B cell (primary cell): ENCODE data around the gene BACH2. TPM values are rescaled to one million over a fixed set of nuclear protein-coding genes. Genes with fewer than 3 reads are reported as not detected.

Experiments
- ATAC-seq: fragments of 200-7000 bp; cut with Tn5 transposase; one replicate; pipeline ENCODE4 v1.10.0; 2021; ENCODE audit warnings: low read depth, mild to moderate bottlenecking, moderate number of reproducible peaks, moderate library complexity
- CTCF ChIA-PET: fragments of 350-600 bp; sonication (Branson Sonifier 250); formaldehyde crosslinking; loops from one replicate; lab custom pipeline; 2021; ENCODE audit warnings: antibody characterized with exemption, inconsistent platforms; lab: Charles Lee
- POLR2A ChIA-PET: fragments of 350-600 bp; sonication (Branson Sonifier 250); formaldehyde crosslinking; loops from one replicate; lab custom pipeline; 2021; ENCODE audit warnings: antibody characterized with exemption; lab: Charles Lee
- DNase-seq: peaks from one replicate; pipeline ENCODE4 v3.0.0; 2013
- H2AFZ ChIP-seq: 2 replicates; pipeline ENCODE4 v1.6.1; 2012; ENCODE audit warnings: mild to moderate bottlenecking, low read depth, low read length; ENCODE audit not compliant: insufficient read depth, poor library complexity, severe bottlenecking
- H3K27ac ChIP-seq, 2 donors: 1 replicate in 1 of 2; 2 replicates in 1 of 2; pipeline ENCODE4 v1.5.1; 2012 to 2013; ENCODE audit warnings: low read length in 2 of 2, mild to moderate bottlenecking in 2 of 2, moderate library complexity in 1 of 2
- H3K27me3 ChIP-seq, 4 experiments: fragments of 200-600 bp in 1 of 4; sonication (generic) in 1 of 4; replicated peaks in 1 of 4; 1 replicate in 2 of 4; 2 replicates in 2 of 4; pipeline versions ENCODE4 v1.6.1 to v1.7.0; 2013 to 2016; ENCODE audit warnings: low read length in 3 of 4, mild to moderate bottlenecking in 2 of 4, mixed read lengths in 1 of 4, moderate library complexity in 1 of 4; ENCODE audit not compliant: insufficient read depth in 4 of 4, control insufficient read depth in 3 of 4; ENCODE audit errors: control extremely low read depth in 1 of 4
- H3K36me3 ChIP-seq, 2 experiments: replicated peaks in 1 of 2; 1 replicate in 1 of 2; 2 replicates in 1 of 2; pipeline versions ENCODE4 v1.6.1 to v1.7.1; 2013; ENCODE audit warnings: low read length in 1 of 2; ENCODE audit not compliant: insufficient read depth in 2 of 2, control insufficient read depth in 1 of 2; ENCODE audit errors: control extremely low read depth in 1 of 2, extremely low read depth in 1 of 2
- H3K4me1 ChIP-seq, 2 donors: fragments of 200-600 bp in 1 of 2; sonication (generic) in 1 of 2; 1 replicate in 1 of 2; 2 replicates in 1 of 2; pipeline versions ENCODE4 v1.5.1 to v1.6.1; 2013 to 2017; ENCODE audit warnings: low read length in 2 of 2; ENCODE audit not compliant: control insufficient read depth in 2 of 2, insufficient read depth in 2 of 2
- H3K4me2 ChIP-seq: replicated peaks from 2 replicates; pipeline ENCODE3; 2012; ENCODE audit warnings: mild to moderate bottlenecking, low read depth, low read length; ENCODE audit not compliant: poor library complexity, severe bottlenecking
- H3K4me3 ChIP-seq, 5 experiments: fragments of 200-600 bp in 1 of 5; sonication (generic) in 1 of 5; 1 replicate in 3 of 5; 2 replicates in 2 of 5; pipeline versions ENCODE4 v1.5.1 to v1.7.0; 2011 to 2016; ENCODE audit warnings: low read length in 4 of 5, mild to moderate bottlenecking in 4 of 5, low read depth in 2 of 5, control low read depth in 1 of 5, moderate library complexity in 1 of 5; ENCODE audit not compliant: insufficient read depth in 1 of 5; ENCODE audit errors: control extremely low read depth in 1 of 5, extremely low read depth in 1 of 5
- H3K79me2 ChIP-seq: fragments of 200-600 bp; sonication (generic); one replicate; pipeline ENCODE4 v1.6.0; 2016; ENCODE audit warnings: low read length; ENCODE audit not compliant: control insufficient read depth, insufficient read depth
- H3K9ac ChIP-seq: fragments of 200-600 bp; sonication (generic); 2 replicates; pipeline ENCODE4 v1.6.1; 2017; ENCODE audit warnings: mild to moderate bottlenecking, low read length, moderate library complexity
- H3K9me3 ChIP-seq, 3 donors: one replicate each; pipeline versions ENCODE4 v1.6.1 to v1.7.1; 2013; ENCODE audit warnings: low read length in 2 of 3; ENCODE audit not compliant: control insufficient read depth in 2 of 3, insufficient read depth in 1 of 3; ENCODE audit errors: control extremely low read depth in 1 of 3
- H4K20me1 ChIP-seq: 2 replicates; pipeline ENCODE4 v1.6.0; 2012; ENCODE audit warnings: mild to moderate bottlenecking, low read length; ENCODE audit not compliant: insufficient read depth, control insufficient read depth, poor library complexity, severe bottlenecking
- H3K27ac Mint-ChIP-seq: one replicate; pipeline ENCODE4 v1.8.0; 2021; ENCODE audit warnings: mixed read lengths
- H3K27me3 Mint-ChIP-seq: one replicate; pipeline ENCODE4 v1.8.0; 2021; ENCODE audit warnings: mixed read lengths
- H3K4me1 Mint-ChIP-seq: one replicate; pipeline ENCODE4 v1.8.0; 2021; ENCODE audit warnings: mixed read lengths
- H3K4me3 Mint-ChIP-seq: one replicate; pipeline ENCODE4 v1.8.0; 2021; ENCODE audit warnings: mixed read lengths
- H3K9me3 Mint-ChIP-seq: one replicate; pipeline ENCODE4 v1.8.0; 2022; ENCODE audit warnings: mixed read lengths; ENCODE audit not compliant: insufficient read depth
- CTCF ChIP-seq: fragments of 200-600 bp; IDR thresholded peaks from one replicate; pipeline ENCODE4 v1.8.0; 2022; ENCODE audit warnings: antibody characterized with exemption, mild to moderate bottlenecking
- EZH2 ChIP-seq: IDR thresholded peaks from 2 replicates; pipeline ENCODE4 v1.6.1; 2012; ENCODE audit warnings: borderline replicate concordance, low read depth, mild to moderate bottlenecking, moderate library complexity, low read length; ENCODE audit not compliant: insufficient read depth, poor library complexity, severe bottlenecking
- WGBS: methylation state at CpG from one replicate; pipeline ENCODE4 v1.1.5; 2013; ENCODE audit warnings: missing lambda C conversion rate; ENCODE audit not compliant: insufficient coverage; 5-methylcytosine and 5-hydroxymethylcytosine counted together
- intact Hi-C: fragments of 100-400 bp; cut with micrococcal nuclease; formaldehyde crosslinking; loops from one replicate; pipeline ENCODE4 v1.10.0; 2022
- polyA plus RNA-seq: library from polyadenylated mRNA; depleted of rRNA; stranded (reverse); fragments of >200 nt; gene quantifications from 2 replicates; pipeline ENCODE4 v1.2.3, GENCODE V29; 2012
- total RNA-seq, 2 donors: library from RNA; stranded (reverse); fragments of 120-200 nt in 1 of 2; gene quantifications; 1 replicate in 1 of 2; 2 replicates in 1 of 2; pipeline versions ENCODE4 v1.2.3 to v1.2.4, GENCODE V29; 2013 to 2022

BACH2 gene
- total and polyA plus RNA-seq, 2 donors (not counting 1 experiment from before 2014, with no cell fraction given), result 41.1 to 235 TPM

GRCh38 chr6:89941031-89941762 lies 355.4 kb downstream of the BACH2 start:
- POLR2A ChIA-PET, result interaction anchor here (0.6 to 1.1 kb wide), 4 partner anchors 105 to 538 kb away, joined by 3 to 8 read pairs (median 4); no protein-coding TSS in a partner anchor
- DNase-seq (no peak), ATAC-seq (no peak)
- Histone ChIP-seq H3K9me3 (no peaks in the 10 kb centered on the region), H3K79me2 (peaks cover 18% of the 10 kb centered on the region), H2AFZ (no peak overlapping the region), H4K20me1 (peaks cover 89% of the 10 kb centered on the region), H3K27me3 (no peaks in the 10 kb centered on the region), H3K9ac (no peak overlapping the region), H3K4me2 (no peak overlapping the region), H3K36me3 (peaks cover 16 to 53% of the 10 kb centered on the region in 2 experiments), H3K4me3 (no peak overlapping the region), H3K4me1 (no peaks in the 10 kb centered on the region), H3K27ac (no peak overlapping the region)
- 99% methylated on average over 7 of the region's 15 CpGs for WGBS
- Mint-ChIP-seq H3K9me3 (no peaks in the 10 kb centered on the region), H3K27me3 (no peaks in the 10 kb centered on the region), H3K4me3 (no peak overlapping the region), H3K27ac (no peak overlapping the region), H3K4me1 (peaks cover 7% of the 10 kb centered on the region)
- intact Hi-C loops, result loop anchor here (2.0 to 10.0 kb wide), 3 partner anchors 116 to 508 kb away; partner anchors contain the start of genes ANKRD6 and CASP8AP2
- CTCF ChIA-PET, result interaction anchor here (0.7 to 8.3 kb wide), 63 partner anchors 8 to 634 kb away, joined by 3 to 206 read pairs (median 4); partner anchors contain the start of gene BACH2
- TF ChIP-seq EZH2, result no peak
- TF ChIP-seq CTCF, result no peak
